HK-2 (cell line): ENCODE data around the gene VPS29.

Source experiments
- DNase-seq: peaks from one replicate; pipeline ENCODE4 v3.0.0-alpha.2; 2018; ENCODE audit not compliant: unreplicated experiment

VPS29 gene

DNA sequence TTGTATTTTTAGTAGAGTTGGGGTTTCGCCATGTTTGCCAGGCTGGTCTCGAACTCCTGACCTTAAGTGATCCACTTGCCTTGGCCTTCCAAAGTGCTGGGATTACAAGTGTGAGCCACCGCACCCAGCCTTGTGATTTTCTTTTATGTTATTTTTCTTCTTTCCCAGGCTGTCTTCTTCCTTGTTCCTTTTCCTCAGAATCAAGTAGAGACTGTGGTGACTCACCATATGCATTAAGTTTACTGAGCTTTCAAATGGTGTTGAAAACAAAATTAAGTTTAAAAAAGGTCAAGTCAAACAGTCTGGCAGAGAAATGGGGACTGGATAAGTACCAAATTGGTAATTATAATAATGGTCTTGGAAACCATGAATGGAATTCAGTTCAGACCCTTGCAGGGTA is 57.5 kb downstream of the VPS29 start:
- no peak for DNase-seq
